Esophagus squamous epithelium (tissue), 5 donors: Measurements from ENCODE around the gene SYCP2. TPM values are rescaled to one million over a fixed set of nuclear protein-coding genes. Genes with fewer than 3 reads are reported as not detected.

Experiments
- DNase-seq: peaks from one replicate; lab custom pipeline; 2025; lab: John Stamatoyannopoulos, UW
- H3K27ac ChIP-seq, 4 donors: fragments of 200-600 bp; sonication (generic); one replicate each; pipeline ENCODE4 v1.5.1; 2016 to 2019; ENCODE audit warnings: mild to moderate bottlenecking in 1 of 4
- H3K27me3 ChIP-seq, 4 donors: fragments of 200-600 bp; sonication (generic); 1 replicate in 3 of 4; 2 replicates in 1 of 4; pipeline versions ENCODE4 v1.5.1 to v1.6.0; 2017 to 2021; ENCODE audit warnings: antibody characterized with exemption in 1 of 4
- H3K36me3 ChIP-seq, 3 donors: fragments of 200-600 bp; sonication (generic); one replicate each; pipeline ENCODE4 v1.5.1; 2016 to 2019
- H3K4me1 ChIP-seq, 3 donors: fragments of 200-600 bp; sonication (generic); one replicate each; pipeline ENCODE4 v1.5.1; 2017 to 2019
- H3K4me3 ChIP-seq, 4 donors: fragments of 200-600 bp; sonication (generic); 1 replicate in 3 of 4; 2 replicates in 1 of 4; pipeline ENCODE4 v1.5.1; 2016 to 2019; ENCODE audit warnings: mild to moderate bottlenecking in 2 of 4, moderate library complexity in 1 of 4
- H3K9me3 ChIP-seq, 3 donors: fragments of 200-600 bp; sonication (generic); one replicate each; pipeline ENCODE4 v1.5.1; 2016 to 2019
- CTCF ChIP-seq, 6 experiments: fragments of 450-650 bp in 4 of 6; fragments of 200-600 bp in 2 of 6; sonication (generic) in 2 of 6; IDR thresholded peaks; one replicate each; pipeline ENCODE4 v1.5.1; 2016 to 2019; ENCODE audit warnings: antibody characterized with exemption in 6 of 6, mild to moderate bottlenecking in 4 of 6, moderate library complexity in 4 of 6
- POLR2A ChIP-seq, 4 donors: fragments of 450-650 bp; IDR thresholded peaks; one replicate each; pipeline ENCODE4 v1.6.1; 2017; ENCODE audit warnings: antibody characterized with exemption in 4 of 4, mild to moderate bottlenecking in 4 of 4, moderate library complexity in 3 of 4
- WGBS, 2 donors: methylation state at CpG; one replicate each; pipeline ENCODE4 v1.1.5; 2018; 5-methylcytosine and 5-hydroxymethylcytosine counted together
- intact Hi-C: fragments of 100-400 bp; cut with DNase I; formaldehyde crosslinking; loops from one replicate; pipeline ENCODE4 v1.15.0; 2022
- total RNA-seq, 4 donors: library from RNA; depleted of rRNA; stranded (reverse); fragments of >200 nt; gene quantifications; one replicate each; pipeline ENCODE4 v1.1.0, GENCODE V29; 2016
- donor health status: DM: yes; HTN: yes; CAD: no.

SYCP2 gene
- total RNA-seq, 4 donors from 2014 or later, result 0.92 to 4.5 (median 1.8) TPM

- Histone ChIP-seq H3K4me1 (peaks cover 0 to 13% (median 0%) of the 10 kb centered on the region in 3 donors), H3K9me3 (no peaks in the 10 kb centered on the region), H3K4me3 (no peak overlapping the region), H3K27me3 (no peaks in the 10 kb centered on the region), H3K27ac (no peak overlapping the region), H3K36me3 (no peaks in the 10 kb centered on the region)
- intact Hi-C loops, result no loop called here
- TF ChIP-seq POLR2A (IDR thresholded peaks at IDR 0.05), result no peak
- no peak for TF ChIP-seq CTCF (IDR thresholded peaks at IDR 0.05)
- no peak for DNase-seq
- WGBS, 2 donors, result 56 to 98% methylated on average over 4 to 5 of the region's 19 CpGs
These were observed 111.6 kb downstream of the SYCP2 start for GRCh38 chr20:59821788-59822187.

DNA sequence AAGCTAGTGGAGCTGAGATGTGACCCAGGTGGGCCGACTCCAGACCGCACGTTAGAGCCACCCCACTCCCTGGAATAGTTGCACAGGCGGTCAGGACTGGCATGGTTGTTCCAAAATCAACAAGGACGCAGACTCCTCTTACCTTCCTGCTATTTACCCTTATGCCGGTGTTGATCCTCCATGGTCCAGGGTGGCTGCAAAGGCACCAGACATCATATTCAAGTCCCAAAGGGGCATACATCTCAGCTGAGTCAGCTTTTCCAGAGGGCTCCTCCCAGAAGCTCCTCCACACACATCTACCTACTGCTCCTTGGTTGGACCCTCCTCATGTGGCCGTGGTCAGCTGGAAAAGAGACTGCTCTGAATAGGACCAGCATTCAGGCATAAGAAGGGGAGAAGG, 112.2 kb downstream of the SYCP2 start:
- intact Hi-C loops, result no loop called here
- TF ChIP-seq CTCF (IDR thresholded peaks at IDR 0.05), result no peak
- TF ChIP-seq POLR2A (IDR thresholded peaks at IDR 0.05), result no peak
- Histone ChIP-seq H3K27me3 (no peaks in the 10 kb centered on the region), H3K27ac (no peak overlapping the region), H3K4me3 (no peak overlapping the region), H3K36me3 (no peaks in the 10 kb centered on the region), H3K9me3 (no peaks in the 10 kb centered on the region), H3K4me1 (peaks cover 0 to 10% (median 0%) of the 10 kb centered on the region in 3 donors)
- WGBS, 2 donors, result 89 to 98% methylated on average over 3 to 6 of the region's 7 CpGs
- no peak for DNase-seq

DNA sequence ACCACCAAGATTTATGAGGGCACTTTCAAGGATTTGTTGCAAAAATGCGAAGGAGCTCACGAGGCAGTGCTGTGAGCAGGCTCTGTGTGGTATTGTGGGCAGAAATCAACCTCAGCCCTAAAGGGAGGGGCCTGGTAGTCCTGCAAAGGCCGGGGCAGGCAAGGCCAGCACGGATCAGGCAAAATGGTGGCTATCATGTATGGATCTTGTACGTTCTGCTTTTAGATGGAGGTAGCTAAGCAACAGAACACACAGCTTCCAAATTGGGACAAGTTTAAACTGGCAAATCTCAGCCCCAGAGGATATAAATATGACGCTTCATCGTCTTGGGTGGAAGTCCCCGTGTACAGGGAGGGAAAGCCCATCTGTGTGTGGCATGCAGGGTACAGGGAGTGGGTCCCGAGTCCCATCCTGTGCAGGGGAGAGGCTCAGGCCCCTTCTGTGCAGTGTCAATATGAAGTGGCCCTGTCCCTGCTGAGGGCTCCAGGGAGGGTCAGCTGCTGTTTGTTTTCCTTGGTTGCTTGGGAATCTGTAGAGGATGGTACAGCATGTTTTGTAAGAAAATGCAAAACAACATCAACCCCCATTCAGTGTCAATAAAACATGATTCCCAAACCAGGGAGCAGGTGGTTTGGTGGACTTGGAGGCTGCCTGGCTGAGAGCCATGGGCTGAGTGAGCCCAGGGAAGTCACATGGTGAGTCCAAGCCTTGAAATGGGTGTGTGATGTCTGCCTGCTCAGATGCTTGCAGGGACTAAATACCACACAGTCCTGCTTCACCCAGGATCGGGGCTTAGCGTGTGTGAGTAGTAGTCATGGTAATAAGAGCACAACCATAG, 113.0 kb downstream of the SYCP2 start:
- no peaks in the 10 kb centered on the region for H3K36me3 ChIP-seq
- peaks cover 0 to 4% (median 0%) of the 10 kb centered on the region in 3 donors for H3K4me1 ChIP-seq
- H3K27ac ChIP-seq, result no peak overlapping the region
- no peaks in the 10 kb centered on the region for H3K27me3 ChIP-seq
- H3K9me3 ChIP-seq, result no peaks in the 10 kb centered on the region
- intact Hi-C loops, result no loop called here
- 42 to 48% methylated on average over 10 to 11 of the region's 11 CpGs for WGBS, 2 donors
- no peak overlapping the region for H3K4me3 ChIP-seq
- TF ChIP-seq POLR2A (IDR thresholded peaks at IDR 0.05), result no peak
- TF ChIP-seq CTCF (IDR thresholded peaks at IDR 0.05), result no peak
- DNase-seq, result no peak

DNA sequence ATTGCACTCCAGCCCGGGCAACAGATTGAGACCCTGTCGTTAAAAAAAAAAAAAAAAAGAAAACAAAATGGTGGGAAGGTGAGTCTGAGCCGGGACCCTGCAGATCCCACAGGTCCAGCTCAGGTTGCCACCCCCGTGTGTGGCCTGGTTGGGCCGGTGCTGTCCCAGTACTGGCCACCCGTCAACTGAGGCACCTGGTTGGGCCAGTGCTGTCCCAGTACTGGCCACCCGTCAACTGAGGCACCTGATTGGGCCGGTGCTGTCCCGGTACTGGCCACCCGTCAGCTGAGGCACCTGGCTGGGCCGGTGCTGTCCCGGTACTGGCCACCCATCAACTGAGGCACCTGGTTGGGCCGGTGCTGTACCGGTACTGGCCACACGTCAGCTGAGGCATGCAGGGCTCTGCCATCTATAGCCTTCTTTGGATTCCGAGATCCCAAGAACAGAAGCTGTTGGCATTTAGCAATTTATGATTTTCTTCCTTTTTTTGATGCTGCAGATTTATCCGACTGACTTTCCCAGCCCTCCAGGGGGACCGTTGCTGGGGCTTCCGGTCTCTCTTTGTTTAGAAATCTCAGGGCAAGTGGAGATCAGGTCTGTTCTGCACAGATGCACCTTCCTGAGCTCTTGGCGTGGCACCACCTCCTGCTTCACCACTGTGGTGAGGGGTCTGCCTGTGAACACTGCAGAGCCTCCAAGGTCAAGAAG, 113.8 kb downstream of the SYCP2 start:
- no peaks in the 10 kb centered on the region for H3K36me3 ChIP-seq
- no peaks in the 10 kb centered on the region for H3K27me3 ChIP-seq
- no peak overlapping the region for H3K27ac ChIP-seq
- H3K4me3 ChIP-seq, result no peak overlapping the region
- H3K4me1 ChIP-seq, result peaks cover 0 to 4% (median 0%) of the 10 kb centered on the region in 3 donors
- intact Hi-C loops, result no loop called here
- no peak for DNase-seq
- H3K9me3 ChIP-seq, result no peaks in the 10 kb centered on the region
- TF ChIP-seq CTCF (IDR thresholded peaks at IDR 0.05) (no peak), POLR2A (IDR thresholded peaks at IDR 0.05) (no peak)
- WGBS, 2 donors, result 83 to 90% methylated on average over 13 to 18 of the region's 20 CpGs

DNA sequence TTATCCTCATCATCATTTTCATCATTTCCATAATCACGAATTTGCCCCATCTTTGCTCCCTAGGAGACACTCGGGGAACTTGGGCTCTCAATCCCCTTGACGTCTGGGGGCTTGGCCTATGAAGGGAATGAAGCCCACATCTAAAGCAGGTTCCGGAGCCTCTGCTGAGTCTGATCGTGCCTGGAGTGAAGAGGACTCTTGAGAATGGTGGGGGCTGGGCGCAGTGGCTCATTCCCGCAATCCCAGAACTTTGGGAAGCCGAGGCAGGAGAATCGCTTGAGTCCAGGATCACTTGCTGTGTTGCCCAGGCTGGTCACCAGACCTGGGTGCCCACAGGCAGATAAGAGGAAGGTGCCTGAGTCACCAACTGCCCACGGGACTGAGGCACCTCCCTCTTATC, 114.5 kb downstream of the SYCP2 start:
- H3K4me1 ChIP-seq, result peaks cover 0 to 4% (median 0%) of the 10 kb centered on the region in 3 donors
- no peak overlapping the region for H3K27ac ChIP-seq
- intact Hi-C loops, result no loop called here
- DNase-seq, result no peak
- H3K36me3 ChIP-seq, result no peaks in the 10 kb centered on the region
- H3K4me3 ChIP-seq, result no peak overlapping the region
- TF ChIP-seq POLR2A (IDR thresholded peaks at IDR 0.05) (no peak), CTCF (IDR thresholded peaks at IDR 0.05) (no peak)
- H3K27me3 ChIP-seq, result no peaks in the 10 kb centered on the region
- WGBS, 2 donors, result 73% methylated on average over 4 to 5 of the region's 10 CpGs
- H3K9me3 ChIP-seq, result no peaks in the 10 kb centered on the region
